DMS153 (cell line): ENCODE results near the gene MAN1B1.

ENCODE experiments used
- DNase-seq: peaks from one replicate; lab custom pipeline; 2025; lab: John Stamatoyannopoulos, UW

The MAN1B1 gene

DNA sequence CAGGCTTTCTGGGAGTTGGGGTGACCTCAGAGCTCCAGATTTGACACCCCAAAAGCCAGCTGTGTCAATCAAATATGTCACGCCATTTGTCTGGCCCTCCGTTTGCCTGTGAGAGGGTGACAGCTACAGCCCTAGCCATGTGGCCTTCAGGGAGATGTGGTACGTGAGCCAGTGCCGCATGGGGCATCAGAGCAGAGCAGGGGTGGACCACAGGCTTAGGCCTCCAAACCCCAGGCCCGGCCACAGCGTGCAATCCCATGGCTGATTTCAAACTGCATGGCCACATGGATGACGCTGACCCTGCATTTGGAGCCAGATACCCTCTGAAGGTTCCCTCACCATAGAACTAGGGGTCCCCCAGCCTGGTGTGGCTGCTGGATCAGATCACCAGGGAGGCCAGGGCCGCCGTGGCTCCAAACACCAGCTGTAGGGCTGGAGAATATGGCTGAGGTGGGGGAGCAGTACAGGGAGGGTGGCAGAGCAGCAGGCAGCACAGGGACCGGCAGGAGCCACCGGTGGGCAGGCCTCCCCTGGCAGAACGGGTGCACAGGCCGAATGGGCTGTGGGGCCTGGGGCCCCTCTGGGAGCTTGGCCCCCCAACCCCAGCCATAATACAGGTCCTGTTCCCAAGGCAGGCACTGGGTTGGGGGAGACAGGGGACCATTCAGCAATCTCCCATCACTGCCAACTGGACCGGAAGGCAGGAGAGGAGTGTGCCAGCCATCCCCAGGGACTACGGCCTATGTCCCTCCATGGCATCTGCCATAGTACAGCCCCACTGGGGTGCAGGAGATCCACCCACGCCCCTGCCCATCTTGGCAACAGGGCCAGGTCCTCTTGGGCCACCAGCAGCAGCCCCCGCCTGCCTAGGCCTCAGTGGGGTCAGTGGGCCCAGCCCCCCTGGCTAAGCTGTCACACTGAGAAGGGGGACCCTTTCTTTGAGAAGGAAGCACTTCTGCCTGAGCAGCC is 18.0 kb upstream of the MAN1B1 start:
- DNase-seq, result no peak

DNA sequence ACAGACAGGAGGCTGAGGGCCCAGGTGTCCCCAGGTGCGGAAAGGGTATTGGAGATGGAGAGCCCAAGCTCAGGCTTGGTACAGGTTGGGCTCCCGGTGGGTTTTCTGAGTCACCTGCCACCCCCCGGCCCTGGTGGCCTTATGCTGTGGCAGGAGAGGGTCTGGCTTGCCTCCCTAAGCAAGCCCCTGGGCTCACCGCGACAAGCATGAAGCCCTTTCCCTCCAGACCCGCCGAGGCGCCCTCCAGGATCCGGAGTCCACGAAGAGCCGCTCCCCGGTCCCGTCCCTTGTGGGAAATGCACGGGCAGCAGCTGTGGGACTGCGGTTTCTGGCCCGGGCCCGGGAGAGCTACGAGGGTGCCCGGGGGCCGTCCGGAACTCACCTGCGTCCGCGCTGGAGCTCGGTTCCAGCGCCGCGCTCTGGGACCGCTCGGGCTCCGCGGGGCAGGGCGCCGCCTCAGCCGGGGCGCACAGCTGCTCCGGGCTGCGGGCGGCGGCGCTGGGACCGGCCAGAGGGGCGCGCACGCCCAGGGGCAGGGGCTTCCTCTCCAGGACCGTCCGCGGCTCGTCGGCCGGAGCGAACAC is 17.2 kb upstream of the MAN1B1 start:
- no peak for DNase-seq

DNA sequence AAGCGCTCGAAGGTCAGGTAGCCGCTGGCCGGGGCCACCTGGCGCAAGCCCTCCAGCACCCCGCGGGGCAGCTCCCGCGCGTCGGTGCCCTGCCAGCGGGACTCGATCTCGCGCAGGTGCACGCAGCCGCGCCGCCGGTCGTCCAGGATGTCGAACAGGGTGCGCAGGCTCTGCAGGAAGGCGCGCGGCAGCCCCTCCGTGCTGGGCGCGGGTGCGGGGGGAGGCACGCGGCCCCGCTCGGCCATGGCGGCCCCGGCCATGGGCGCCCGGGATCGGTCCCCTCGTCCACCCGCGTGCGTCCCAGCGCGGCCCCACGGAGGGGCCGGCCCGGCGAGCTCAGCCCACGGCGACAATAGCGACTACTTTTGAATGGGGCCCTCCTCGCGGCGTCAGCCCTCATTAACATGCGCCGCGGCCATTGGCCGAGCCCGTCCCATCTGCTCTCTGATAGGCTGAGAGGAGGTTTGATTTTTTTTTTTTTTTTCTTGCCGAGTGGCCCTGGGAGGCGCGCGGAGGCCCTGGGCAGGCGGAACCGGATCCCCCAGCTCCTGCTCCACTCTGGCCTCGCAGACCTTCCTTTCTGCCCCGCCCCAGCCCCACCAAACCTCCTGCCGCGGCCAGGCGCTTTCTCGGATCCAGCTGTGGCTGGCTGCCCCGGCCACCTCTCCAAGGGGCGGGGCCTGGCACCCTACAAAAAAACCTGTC is 16.4 kb upstream of the MAN1B1 start, which contains the start of gene SAPCD2:
SAPCD2 (minus strand) TSS at position 357 of the 705 bp plus-strand sequence; CDS start at position 260, 97 bp downstream.
- peak; percentile 94 for DNase-seq

DNA sequence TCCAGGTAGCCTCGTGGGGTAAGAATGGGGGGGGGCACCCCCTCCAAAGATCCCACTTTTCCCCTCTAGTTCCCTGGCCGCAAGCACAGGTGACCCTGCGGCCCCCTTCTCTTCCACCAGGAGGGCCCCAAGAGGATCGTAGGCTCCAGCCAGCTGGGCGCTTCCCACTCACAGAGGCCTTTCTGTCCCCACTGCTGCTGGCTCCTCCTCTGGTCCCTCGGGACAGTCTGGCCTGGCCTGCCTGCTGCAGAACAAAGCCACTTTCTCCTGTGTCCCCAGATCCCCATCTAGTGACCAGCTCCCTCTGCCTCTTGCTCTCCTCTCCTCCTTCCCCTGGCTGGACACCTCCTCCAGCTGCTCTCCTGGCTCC is 15.9 kb upstream of the MAN1B1 start:
- DNase-seq, result peak; percentile 48

DNA sequence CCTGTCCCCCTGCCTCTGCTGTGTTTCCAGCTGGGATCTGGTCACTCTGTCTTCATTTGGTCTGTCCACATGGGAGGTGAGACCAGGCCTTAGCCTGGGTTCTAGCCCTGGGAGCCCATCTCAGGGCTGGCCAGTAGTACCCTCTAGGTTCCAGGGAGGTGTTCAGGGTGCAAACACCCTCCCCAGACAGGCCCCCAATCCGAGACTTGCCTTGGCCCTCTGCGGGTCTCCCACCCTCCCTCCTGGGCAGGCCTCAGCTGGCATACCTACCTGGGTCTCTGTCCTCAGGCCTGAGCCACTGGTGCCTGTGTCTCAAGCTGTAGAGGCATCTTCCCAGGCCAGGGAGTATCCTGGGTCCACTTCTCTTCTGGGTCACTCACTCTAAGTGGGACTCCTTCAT is 15.5 kb upstream of the MAN1B1 start:
- no peak for DNase-seq

DNA sequence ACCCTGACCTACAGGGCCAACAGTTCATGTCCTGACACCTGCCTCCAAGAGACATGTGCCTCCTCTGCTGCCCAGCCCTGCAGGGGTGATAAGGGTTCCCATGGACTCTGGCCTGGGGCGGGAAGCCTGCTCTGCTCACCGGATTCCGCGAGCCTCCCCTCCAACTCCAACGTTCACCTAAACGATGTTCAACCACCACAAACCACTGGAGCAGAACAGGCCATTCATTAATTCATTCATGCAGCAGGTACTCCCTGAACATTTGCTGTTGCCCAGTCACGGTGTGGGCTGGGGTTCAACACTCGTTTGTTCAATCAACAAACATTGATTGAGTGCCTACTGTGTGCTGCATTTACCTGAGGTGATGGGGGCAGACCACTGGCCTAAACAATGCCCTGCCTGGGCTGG is 12.8 kb upstream of the MAN1B1 start:
- DNase-seq, result no peak

DNA sequence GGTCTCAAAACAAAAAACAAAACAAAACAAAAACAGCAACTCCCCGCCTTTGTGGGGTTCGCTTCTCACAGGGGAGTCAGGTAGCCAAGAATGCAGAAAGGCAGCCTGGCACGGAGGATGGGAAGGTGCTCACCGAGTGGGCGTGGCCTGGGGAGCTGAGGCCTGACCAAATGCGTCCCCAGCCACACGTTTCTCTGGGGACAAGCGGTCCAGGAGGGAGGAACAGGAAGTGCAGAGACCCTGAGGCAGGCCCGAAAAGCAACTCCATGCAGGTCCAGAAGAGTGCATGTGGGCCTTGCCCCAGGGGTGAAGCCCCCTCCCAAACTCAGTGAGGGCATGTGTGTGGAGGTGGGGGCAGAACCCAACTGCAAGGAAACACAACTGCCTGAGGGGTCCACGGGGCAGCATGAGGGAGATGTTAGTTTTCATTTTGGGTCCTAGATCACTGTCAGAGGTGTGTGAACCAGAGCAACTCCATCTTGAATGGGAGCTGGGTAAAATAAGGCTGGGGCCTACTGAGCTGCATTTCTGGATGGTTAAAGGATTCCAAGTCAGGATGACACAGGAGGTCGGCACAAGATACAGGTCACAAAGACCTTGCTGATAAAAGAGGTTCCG is 12.0 kb upstream of the MAN1B1 start:
- DNase-seq, result no peak

DNA sequence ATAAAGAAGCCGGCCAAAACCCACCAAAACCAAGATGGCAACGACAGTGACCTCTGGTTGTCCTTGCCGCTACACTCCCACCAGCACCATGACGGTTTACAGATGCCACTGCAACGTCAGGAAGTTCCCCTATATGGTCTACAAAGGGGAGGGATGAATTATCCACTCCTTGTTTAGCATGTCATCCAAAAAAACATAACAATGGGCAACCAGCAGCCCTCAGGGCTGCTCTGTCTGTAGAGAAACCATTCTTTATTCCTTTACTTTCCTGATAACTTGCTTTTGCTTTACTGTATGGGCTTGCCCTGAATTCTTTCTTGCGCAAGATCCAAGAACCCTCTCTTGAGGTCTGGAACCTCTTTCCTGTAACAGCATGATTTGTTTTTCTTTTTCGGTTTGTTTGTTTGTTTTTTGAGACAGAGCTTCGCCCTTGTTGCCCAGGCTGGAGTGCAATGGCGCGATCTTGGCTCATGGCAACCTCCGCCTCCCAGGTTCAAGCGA is 11.5 kb upstream of the MAN1B1 start:
- no peak for DNase-seq

DNA sequence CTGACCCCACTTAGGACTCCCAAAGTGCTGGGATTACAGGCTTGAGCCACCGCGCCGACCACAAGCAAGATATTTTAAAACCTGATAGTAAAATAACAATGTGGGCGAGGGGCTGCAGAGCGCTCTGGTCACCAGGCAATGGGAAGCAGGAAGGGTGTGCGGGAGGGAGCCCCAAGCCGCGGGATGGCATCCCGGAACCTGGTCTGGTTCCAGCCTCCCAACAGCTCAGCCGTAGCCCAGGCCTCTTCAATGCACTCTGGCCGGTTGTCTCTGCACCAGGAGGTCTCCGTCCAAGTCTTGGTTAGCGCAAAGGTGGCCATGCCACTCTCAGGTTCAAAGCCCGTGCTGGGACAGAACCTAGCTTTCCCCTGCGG is 10.2 kb upstream of the MAN1B1 start:
- no peak for DNase-seq

DNA sequence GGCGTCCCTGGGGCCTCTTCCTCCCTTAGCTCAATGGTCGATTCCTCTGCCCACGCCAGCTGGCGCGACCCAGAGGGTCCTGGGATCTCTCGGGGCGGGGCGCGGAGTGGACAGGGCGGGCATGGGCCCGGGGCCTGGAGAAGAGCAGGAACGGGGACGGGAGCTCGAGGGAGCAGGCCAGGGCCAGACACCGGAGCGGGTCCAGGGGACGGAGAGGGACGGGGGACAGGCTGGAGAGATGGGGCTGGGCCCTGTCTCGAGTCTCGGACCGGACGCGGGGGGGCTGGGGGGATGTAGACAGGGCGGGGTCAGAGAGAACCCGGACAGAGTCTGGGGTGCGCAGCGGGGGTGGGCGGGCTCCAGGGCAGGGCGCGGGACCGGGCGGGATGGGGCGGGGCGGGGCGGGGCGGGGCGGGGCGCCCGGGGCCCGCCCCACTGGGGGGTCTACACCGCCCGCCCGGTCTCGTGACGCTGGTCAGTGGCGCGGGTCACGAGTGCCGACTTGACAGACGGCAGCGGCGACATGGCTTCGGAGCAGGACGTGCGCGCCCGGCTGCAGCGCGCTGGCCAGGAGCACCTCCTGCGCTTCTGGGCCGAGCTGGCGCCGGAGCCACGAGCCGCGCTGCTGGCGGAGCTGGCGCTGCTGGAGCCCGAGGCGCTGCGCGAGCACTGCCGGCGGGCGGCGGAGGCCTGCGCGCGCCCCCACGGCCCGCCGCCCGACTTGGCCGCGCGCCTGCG is 9.6 kb upstream of the MAN1B1 start, which contains the start of gene UAP1L1:
UAP1L1 (plus strand) TSS at position 508 of the 738 bp plus-strand sequence; CDS start at position 524, 16 bp downstream.
- no peak for DNase-seq

DNA sequence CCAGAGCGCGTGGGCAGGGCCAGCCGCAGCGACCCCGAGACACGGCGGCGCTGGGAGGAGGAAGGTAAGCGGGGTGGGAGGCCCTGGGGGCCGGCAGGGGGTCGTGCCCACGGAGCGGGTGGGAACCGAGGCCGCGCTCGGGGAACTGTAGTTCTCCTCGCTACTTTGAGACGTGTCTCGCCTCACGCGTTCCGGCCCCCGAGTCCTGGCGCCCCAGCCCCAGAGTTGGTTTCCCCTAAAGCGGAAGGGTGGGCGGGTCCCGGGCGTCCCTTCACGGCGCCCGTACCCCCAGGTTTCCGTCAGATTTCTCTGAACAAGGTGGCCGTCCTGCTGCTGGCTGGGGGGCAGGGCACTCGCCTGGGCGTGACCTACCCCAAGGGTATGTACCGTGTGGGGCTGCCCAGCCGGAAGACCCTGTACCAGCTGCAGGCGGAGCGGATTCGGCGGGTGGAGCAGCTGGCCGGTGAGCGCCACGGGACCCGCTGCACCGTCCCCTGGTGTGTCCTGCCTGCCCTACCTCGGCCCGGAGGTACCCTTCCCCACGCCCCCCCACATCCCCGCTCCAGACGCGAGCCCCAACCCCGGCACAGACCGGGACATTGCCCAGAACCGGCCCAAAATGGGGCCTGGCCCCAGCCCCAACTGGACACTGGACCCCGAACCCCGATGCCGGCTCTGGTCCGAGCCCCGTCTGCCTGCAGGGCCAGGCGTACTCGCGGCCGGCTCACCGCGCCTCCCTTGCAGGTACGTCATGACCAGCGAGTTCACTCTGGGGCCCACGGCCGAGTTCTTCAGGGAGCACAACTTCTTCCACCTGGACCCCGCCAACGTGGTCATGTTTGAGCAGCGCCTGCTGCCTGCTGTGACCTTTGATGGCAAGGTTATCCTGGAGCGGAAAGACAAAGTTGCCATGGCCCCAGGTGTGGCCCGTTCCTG is 8.8 kb upstream of the MAN1B1 start:
- DNase-seq, result no peak

DNA sequence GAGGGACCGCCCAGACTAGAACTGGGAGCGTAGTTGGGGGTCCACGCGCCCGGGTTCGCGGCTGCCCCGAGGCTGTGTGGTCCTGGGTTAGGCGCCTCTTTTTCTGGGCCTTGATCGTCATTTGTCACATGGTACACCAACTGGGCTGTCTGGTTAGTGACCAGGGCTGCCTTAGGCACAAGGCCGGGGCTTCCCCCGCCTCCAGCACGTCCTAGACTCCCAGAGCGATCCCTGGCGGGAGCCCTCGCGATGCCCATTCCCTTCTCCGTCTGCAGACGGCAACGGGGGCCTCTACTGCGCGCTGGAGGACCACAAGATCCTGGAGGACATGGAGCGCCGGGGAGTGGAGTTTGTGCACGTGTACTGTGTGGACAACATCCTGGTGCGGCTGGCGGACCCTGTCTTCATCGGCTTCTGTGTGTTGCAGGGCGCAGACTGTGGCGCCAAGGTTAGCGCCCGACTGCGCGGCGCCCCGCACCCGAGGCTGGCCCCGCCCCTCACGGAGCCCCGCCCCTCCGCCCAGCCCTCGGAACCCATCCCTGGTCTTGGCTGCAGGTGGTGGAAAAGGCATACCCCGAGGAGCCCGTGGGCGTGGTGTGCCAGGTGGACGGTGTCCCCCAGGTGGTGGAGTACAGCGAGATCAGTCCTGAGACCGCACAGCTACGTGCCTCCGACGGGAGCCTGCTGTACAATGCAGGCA is 7.9 kb upstream of the MAN1B1 start:
- no peak for DNase-seq

DNA sequence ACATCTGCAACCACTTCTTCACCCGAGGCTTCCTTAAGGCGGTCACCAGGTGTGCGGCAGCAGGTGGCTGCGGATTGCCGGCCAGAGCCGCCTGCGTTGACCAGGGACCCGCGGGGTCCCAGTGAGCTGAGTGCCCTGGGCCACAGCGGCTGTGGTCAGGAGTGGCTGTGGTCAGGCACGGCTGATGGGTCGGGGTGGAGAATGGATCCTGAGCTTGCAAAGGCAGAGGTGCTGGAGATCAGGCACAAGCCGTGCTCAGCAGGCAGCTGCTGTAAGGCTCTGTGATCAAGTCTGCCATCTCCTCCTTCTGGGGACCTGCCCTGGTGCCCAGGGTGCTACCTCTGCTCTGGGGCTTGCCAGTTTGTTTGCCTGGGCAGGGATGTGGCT is 7.4 kb upstream of the MAN1B1 start:
- DNase-seq, result no peak

DNA sequence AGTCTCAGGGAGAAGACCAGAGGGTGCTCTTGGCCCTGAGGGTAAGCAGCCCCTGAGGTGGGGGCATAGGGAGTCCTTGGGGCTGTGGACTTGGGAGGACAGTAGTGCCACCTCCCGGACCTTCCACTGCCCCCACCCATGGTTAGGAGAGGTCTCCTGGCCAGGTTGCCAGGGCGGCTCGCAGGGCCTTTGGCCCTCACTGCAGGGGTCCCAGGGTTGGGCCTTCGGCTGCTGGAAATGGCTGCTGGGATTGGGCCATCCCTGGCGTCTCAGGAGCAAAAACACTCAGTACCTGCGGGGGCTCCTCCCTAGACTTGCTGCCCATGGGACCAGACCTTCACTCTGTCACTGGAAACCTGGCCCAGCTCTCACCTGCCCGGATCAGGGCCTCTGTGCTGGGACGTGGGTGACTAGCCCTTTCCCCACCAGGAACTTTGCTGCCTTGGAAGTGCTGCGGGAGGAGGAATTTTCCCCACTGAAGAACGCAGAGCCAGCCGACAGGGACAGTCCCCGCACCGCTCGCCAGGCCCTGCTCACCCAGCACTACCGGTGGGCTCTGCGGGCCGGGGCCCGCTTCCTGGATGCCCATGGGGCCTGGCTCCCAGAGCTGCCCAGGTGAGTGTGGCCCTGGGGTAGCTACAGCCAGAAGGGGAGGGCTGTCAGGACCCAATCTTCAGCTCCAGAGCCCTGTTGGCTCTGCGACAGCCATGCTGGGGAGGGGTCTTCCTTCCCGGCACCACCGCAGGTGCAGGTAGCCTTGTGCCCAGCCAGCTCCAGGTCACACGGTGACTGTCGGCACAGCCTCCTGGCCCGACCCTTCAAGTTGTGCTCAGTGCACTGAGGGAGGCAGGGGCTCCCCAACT is 6.3 kb upstream of the MAN1B1 start:
- DNase-seq, result no peak

DNA sequence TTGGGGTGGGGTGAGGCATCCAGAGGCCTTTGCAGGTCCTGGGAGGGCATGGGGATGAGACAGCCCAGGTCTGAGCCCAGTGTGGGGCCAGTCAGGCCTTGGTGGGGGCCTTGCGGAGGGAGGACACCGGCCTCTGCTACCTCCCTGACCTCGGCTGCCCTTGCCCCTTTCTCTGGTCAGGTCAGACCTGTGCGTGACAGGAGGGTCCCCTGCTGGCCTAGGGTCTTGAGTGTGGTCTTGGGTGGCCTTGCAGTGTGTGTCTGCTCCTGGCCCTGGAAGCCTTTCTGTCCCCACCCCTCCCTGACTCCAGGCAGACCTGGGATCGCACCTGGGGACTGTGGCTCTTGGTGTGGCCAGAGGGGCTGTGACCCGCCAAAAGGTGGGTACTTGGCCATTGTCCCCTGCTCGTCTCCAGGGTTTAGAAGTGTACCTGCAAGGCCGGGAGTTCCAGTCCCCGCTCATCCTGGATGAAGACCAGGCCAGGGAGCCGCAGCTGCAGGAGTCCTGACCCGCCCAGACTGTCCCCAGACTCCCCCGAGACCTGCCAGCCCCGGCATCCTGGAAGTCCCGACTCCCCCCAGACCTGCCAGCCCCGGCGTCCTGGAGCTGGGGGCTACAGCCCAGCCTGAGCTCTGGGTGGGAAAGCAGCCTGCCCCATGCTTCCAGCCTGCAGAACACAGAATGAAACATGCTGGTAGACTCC is 4.4 kb upstream of the MAN1B1 start:
- DNase-seq, result no peak

DNA sequence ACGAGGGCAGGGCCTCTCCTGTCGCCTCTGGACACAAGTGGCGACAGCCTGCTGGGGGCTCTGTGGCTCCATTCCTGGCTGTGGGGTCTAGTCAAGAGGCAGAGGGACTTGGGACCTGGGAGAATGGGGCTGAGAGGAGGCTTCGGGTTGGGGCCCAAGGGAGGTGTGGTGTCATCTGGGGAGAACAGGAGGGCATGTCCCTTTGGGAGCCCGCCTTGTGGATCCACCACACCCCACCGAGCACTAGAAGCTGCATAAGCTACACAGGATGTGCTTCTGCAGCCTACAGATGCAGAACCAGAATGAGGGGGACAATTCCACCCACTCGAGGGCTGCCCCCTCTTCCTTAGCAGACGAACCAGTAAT is 3.9 kb upstream of the MAN1B1 start:
- DNase-seq, result no peak

DNA sequence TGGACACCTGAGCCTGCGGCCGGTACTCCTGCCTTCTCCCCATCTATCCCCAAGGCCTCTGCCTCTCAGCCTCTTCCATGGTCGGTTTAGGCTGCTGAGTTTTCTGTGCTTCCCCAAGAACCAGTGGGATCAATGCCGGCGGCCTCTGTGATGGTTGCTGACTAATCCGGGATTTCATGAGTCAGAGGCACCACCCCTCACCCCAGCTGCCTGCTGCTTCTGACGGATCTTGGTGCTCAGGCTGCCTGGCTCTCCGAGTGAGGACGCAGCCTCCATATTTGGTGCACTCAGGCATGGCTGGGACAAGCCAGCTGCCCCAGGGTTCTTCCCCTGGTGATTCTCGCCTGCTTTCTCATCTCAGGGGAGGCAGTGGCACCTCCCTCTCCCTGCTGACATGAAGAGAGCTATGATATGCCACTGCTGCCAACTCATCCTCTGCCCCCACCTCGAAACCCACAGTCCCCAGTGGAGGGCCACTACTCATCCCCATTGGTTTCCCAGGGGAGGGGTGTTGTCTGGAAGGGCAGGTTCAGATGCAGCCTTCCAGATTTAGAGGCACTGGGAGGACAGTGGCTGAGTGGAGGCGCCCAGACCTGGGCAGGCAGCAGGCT is 3.3 kb upstream of the MAN1B1 start:
- DNase-seq, result no peak

DNA sequence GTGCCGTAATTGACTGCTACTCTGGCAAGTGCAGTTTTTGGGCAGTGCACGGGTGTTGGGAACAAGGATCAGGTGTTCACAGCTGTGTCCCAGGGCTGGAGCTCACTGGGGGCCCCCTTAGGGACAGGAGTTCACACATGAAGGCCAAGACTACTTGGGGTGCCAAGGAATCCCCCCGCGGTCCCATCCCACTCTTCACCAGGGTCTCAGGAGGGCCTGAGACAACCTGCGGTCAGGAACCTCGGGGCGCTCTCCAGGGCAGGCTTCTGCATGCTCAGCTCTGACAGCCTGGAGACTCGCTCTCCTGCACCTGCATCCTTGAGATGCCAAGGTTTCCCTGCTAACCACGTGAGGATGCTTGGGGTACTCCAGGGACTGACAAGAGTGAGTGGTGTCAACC is 2.3 kb upstream of the MAN1B1 start:
- DNase-seq, result no peak
